ENCODE measurements around the gene RNF2.

RNF2 gene

DNA sequence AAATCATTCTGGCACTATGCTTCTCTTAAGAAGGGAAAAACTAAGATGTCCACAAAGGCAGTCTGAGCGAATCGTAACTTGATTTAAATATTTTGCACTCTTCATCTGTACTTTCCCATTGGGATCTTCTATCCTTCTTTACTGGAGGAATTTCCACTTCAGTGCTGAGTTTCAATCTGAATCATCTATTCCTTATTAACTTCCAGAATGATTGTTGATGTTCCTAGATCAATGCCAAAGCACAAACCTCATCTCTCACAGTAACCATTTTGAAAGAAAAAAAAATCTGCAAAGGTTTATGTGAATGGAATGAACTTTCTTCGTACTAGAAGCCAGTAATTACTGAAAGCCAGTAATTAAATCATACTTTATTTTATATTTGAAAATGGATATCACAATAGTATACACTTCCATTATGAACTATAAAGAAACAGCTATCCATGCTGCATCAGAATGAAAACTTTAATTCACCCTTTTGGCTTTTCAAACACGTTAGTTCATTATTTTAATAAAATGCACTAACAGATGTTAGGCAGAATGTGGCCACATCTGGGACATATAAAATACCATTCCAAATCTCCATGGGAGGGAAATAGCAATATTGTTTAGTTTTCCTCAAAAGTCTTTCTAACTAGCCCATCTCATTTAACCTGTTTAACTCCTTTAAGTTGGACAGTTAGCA is 5.5 kb upstream of the RNF2 start:
- CTCF ChIA-PET: interaction anchor here (1.0 kb wide), 2 partner anchors 57 to 243 kb away, joined by 3 read pairs; no protein-coding TSS in a partner anchor
- Mint-ChIP-seq H3K27ac (no peak overlapping the region), H3K27me3 (peaks cover 18% of the 10 kb centered on the region), H3K4me1 (peaks cover 7% of the 10 kb centered on the region), H3K9me3 (no peaks in the 10 kb centered on the region), H3K4me3 (no peak overlapping the region), H3K36me3 (no peaks in the 10 kb centered on the region)
- no peak for DNase-seq

DNA sequence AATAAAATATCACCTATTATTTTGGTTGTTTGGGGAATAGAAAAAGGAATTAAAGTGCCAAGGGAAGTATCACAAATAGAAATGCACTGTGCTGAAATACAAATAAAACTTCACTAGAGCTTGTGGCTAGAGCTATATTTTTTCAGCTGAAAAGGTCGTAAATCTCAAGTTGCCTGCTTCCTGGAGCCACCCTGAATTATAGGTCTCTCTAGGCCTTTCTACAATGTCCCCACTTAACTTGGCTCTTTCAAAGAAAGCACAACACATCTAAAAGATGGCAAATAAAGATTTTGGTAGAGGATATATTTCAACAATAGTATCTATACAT is 5.0 kb upstream of the RNF2 start:
- Mint-ChIP-seq H3K27ac (no peak overlapping the region), H3K9me3 (no peaks in the 10 kb centered on the region), H3K27me3 (peaks cover 21% of the 10 kb centered on the region), H3K4me3 (no peak overlapping the region), H3K36me3 (no peaks in the 10 kb centered on the region), H3K4me1 (peaks cover 9% of the 10 kb centered on the region)
- no peak for DNase-seq
- CTCF ChIA-PET: interaction anchor here (1.0 kb wide), 1 partner anchor 58 kb away, joined by 3 read pairs; no protein-coding TSS in a partner anchor

DNA sequence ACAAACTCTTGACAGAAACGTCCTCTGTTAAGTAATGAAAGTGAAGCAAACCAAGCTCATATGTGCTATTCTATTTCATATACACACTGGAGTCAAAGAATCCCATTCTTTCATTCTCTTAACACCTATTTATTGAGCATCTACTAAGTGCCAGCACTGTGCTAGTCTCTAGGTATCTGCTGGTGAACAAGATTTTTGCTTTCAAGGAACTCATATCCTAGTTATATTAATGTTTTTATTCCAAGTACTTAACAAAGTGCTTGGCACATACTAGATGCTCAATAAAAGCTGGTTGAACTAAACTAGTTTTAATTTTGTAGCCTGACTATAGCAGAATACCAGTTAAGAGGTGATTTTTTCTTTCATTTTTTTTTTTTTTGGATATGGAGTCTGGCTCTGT is 3.6 kb upstream of the RNF2 start:
- Mint-ChIP-seq H3K36me3 (no peaks in the 10 kb centered on the region), H3K27me3 (peaks cover 18% of the 10 kb centered on the region), H3K4me1 (peaks cover 17% of the 10 kb centered on the region), H3K4me3 (no peak overlapping the region), H3K27ac (no peak overlapping the region), H3K9me3 (no peaks in the 10 kb centered on the region)
- CTCF ChIA-PET: interaction anchor here (1.2 kb wide), 1 partner anchor 236 kb away, joined by 3 read pairs; no protein-coding TSS in a partner anchor
- no peak for DNase-seq

DNA sequence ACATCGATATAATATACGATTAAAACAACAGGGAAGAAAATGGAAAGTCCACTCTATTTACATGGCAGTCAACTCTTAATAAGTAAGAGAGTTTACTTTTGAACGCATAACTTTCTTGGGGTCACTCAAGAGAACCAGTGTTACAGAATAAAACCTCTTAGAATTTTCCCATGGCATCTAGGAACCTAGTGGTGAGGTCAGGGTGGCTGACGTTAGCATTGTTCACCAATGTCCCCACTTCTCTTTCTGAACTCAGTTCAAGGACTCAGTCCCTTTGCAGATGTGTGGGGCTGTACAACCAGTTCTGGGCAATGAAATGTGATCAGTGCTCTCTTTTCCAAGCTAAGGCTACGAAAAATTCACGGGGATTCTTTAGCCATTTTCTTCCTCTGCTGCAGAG is 2.6 kb upstream of the RNF2 start:
- Mint-ChIP-seq H3K36me3 (no peaks in the 10 kb centered on the region), H3K4me3 (no peak overlapping the region), H3K4me1 (peaks cover 27% of the 10 kb centered on the region), H3K27ac (no peak overlapping the region), H3K9me3 (no peaks in the 10 kb centered on the region), H3K27me3 (peaks cover 18% of the 10 kb centered on the region)
- no peak for DNase-seq
- CTCF ChIA-PET: no interaction called here

DNA sequence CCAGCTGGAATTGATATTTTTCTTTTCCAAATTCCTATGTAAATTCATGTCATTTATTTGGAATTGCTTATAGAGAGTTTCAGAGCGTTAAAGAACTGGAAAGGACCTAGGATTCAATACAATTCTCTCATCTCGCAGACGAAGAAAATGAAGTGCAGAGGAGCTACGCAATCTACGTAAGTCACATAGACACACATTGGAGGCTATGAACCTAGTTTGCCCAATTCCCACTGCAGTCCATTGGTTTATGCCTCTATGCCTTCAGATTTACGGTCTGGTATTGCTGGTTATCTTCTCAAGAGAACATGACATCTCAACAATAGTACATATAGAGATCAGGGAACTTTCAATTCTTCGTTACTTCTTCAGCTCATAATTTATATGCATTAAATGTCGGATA is 971 bp upstream of the RNF2 start:
- Mint-ChIP-seq H3K27me3 (peaks cover 18% of the 10 kb centered on the region), H3K27ac (peak overlapping the region; percentile 85), H3K4me3 (peak overlapping the region; percentile 79), H3K36me3 (no peaks in the 10 kb centered on the region), H3K9me3 (no peaks in the 10 kb centered on the region), H3K4me1 (peaks cover 31% of the 10 kb centered on the region)
- CTCF ChIA-PET: interaction anchor here (1.3 to 2.3 kb wide), 3 partner anchors 62 to 637 kb away, joined by 3 to 6 read pairs (median 5); no protein-coding TSS in a partner anchor
- DNase-seq: no peak

DNA sequence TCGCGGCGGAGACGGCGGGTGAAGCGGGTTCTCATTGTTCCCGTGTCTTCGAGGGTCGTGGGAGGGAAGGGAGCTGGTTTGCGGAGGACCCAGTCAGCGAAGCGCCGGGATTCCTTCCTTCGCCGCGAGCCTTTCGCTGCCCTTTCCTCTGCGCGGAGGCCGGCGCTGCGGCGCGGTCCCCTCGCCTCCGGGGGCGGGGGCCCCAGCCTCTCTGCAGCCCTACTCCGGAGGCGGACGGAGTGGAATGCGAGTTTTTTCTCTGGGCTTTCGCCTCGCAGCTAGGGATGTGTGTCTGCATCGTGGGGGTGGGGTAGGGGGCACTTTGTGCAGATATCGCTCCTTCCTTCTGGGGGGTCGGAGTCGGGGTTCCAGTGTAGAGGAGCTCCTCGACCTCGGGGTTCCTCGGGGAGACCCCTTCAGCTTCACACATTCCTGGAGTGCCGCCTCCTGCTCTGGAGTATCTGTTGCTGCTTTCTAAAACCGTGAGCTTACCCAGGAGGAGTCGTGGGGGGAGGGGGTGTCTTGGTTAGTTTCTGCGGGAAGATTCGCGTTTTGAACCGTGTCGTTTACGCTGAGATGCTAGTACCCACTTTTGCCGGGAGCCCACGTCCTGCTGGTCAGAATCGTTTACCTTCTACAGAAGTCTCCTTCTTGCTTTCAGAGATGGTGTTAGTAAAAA is 595 bp downstream of the RNF2 start:
- peak overlapping the region; percentile 79 for H3K4me3 Mint-ChIP-seq
- peaks cover 31% of the 10 kb centered on the region for H3K4me1 Mint-ChIP-seq
- CTCF ChIA-PET: interaction anchor here (0.7 to 2.3 kb wide), 5 partner anchors 14 to 635 kb away, joined by 3 to 6 read pairs (median 5); no protein-coding TSS in a partner anchor
- no peaks in the 10 kb centered on the region for H3K9me3 Mint-ChIP-seq
- H3K27ac Mint-ChIP-seq: peak overlapping the region; percentile 79
- peak; percentile 49 for DNase-seq
- peaks cover 18% of the 10 kb centered on the region for H3K27me3 Mint-ChIP-seq
- peaks cover 2% of the 10 kb centered on the region for H3K36me3 Mint-ChIP-seq

DNA sequence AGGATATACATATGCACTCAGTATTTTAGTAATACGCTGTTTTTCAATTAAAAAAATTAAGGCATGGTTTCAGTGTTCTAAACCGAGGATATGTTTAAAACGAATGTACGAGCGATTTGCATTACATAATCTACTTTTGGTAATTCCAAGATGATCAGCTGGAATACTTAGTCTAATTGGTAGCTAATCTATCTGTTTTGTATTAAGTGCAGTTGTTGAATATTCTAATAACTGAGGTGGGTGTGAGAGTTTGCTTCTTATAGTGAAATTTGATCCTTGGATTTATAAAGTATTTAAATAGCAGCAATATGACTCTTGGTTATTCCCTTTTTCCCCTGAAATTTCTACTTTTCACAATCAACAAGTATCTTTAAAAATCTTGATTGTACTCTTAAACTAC is 1.3 kb downstream of the RNF2 start:
- peak overlapping the region; percentile 79 for H3K4me3 Mint-ChIP-seq
- DNase-seq: no peak
- H3K36me3 Mint-ChIP-seq: peaks cover 5% of the 10 kb centered on the region
- CTCF ChIA-PET: interaction anchor here (2.2 kb wide), 1 partner anchor 64 kb away, joined by 6 read pairs; no protein-coding TSS in a partner anchor
- H3K4me1 Mint-ChIP-seq: peaks cover 31% of the 10 kb centered on the region
- peak overlapping the region; percentile 79 for H3K27ac Mint-ChIP-seq
- no peaks in the 10 kb centered on the region for H3K9me3 Mint-ChIP-seq
- H3K27me3 Mint-ChIP-seq: peaks cover 18% of the 10 kb centered on the region

DNA sequence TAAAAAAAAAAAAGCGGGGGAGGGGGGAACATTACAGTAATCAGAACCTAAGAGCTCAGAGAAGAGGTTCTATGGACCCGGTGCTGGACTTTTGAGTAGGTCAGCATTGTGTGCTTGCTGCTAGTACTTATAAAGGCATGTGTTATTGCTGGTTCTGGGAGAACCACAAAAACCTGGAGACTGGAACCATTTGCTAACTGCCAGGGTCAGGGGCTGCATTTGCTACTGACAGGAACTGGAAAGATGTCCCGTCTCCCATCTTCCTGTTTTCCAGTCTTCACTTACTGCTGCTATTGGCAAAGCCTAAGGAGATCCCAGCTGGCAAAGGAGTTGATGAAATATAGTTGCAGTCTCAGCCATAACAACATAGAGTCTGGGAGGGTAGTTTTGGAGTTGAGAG is 4.3 kb downstream of the RNF2 start:
- no peak for DNase-seq
- CTCF ChIA-PET: no interaction called here
- H3K27ac Mint-ChIP-seq: no peak overlapping the region
- no peak overlapping the region for H3K4me3 Mint-ChIP-seq
- H3K9me3 Mint-ChIP-seq: no peaks in the 10 kb centered on the region
- H3K27me3 Mint-ChIP-seq: peaks cover 8% of the 10 kb centered on the region
- peaks cover 29% of the 10 kb centered on the region for H3K4me1 Mint-ChIP-seq
- H3K36me3 Mint-ChIP-seq: peaks cover 10% of the 10 kb centered on the region

DNA sequence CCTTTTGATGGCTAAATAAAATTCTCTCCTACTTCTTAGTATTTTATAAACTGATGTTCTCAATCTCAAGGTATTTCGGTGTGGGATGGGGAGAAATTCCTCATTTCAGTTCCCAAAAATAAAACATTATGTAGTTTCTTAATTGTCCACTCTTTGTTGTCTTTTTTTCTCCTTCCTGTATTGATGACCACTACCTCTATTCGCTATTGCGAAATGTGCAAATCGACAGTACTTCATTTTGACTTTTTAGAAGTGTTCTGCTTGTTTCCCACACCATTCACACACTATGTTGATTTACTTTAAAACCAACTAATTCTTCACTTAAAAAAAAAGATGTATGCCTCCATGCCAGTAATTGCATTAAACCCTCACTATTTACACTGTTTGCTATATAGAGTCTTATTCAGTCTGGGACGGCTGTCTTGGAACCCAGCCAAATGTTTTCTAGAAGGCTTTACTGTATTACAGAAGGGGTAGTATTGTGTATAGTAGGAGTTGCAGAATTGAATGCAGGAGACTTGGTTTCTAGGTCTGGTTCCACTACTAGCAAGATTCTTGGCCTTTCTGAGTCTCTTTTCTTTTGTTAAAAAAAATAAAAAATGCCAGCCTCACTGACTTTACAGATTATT is 5.6 kb downstream of the RNF2 start:
- no peak overlapping the region for H3K4me3 Mint-ChIP-seq
- CTCF ChIA-PET: no interaction called here

DNA sequence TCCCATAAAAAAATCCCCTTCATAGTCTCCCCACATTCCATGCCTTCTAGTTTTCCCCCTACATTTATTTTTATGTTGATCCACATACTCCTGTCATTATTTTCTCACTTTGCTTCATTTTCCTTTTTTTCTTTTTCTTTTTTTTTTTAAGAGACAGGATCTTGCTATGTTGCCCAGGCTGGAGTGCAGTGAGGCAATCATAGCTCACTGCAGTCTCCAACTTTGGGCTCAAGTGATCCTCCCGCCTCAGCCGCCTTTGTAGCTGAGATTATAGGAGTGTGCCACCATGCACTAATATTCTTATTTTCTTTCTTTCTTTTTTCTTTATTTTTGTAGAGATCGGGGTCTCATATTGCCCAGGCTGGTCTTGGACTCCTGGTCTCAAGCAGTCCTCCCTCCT is 7.8 kb downstream of the RNF2 start:
- Mint-ChIP-seq H3K9me3 (no peaks in the 10 kb centered on the region), H3K4me1 (peaks cover 4% of the 10 kb centered on the region), H3K27me3 (no peaks in the 10 kb centered on the region), H3K27ac (peak overlapping the region; percentile 12), H3K36me3 (peaks cover 12% of the 10 kb centered on the region), H3K4me3 (no peak overlapping the region)
- CTCF ChIA-PET: no interaction called here
- no peak for DNase-seq

More for the DNA sequence above, 5.6 kb downstream of the RNF2 start:
- Mint-ChIP-seq H3K36me3 (peaks cover 12% of the 10 kb centered on the region), H3K27me3 (peaks cover 3% of the 10 kb centered on the region), H3K9me3 (no peaks in the 10 kb centered on the region), H3K4me1 (peaks cover 25% of the 10 kb centered on the region), H3K27ac (no peak overlapping the region)
- DNase-seq: no peak

DNA sequence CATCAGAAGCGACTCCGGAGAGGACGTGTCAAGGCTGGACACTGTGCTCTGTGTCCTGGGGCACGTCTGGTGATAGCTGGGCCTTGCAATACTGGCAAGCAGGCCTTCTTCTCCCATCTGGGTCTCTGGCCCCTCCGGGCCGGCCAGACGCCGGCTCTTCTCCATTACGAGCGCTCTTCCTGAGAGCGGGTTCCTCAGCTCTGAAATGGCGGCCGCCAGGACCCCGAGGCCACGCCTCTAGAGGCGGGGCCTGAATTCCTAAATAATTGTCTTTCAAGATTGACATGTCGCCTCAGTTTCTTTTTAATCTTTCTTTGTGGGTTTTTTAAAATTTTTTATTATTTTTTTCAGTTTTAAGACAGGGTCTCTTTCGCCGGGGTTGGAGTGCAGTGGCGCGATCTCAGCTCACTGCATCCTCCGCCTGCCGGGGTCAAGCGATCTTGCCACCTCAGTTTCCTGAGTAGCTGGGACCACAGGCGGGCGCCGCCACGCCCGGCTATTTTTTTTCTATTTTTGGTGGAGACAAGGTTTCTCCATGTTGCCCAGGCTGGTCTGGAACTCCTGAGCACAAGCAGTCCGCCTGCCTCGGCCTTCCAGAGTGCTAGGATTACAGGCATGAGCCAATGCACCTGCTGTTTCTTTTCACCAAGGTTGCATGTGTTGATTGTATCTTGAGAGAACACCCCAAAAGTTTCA is 9.2 kb downstream of the RNF2 start:
- no peaks in the 10 kb centered on the region for H3K9me3 Mint-ChIP-seq
- H3K4me3 Mint-ChIP-seq: no peak overlapping the region
- H3K27ac Mint-ChIP-seq: no peak overlapping the region
- no peaks in the 10 kb centered on the region for H3K27me3 Mint-ChIP-seq
- CTCF ChIA-PET: no interaction called here
- H3K4me1 Mint-ChIP-seq: peaks cover 5% of the 10 kb centered on the region
- no peak for DNase-seq
- peaks cover 12% of the 10 kb centered on the region for H3K36me3 Mint-ChIP-seq

DNA sequence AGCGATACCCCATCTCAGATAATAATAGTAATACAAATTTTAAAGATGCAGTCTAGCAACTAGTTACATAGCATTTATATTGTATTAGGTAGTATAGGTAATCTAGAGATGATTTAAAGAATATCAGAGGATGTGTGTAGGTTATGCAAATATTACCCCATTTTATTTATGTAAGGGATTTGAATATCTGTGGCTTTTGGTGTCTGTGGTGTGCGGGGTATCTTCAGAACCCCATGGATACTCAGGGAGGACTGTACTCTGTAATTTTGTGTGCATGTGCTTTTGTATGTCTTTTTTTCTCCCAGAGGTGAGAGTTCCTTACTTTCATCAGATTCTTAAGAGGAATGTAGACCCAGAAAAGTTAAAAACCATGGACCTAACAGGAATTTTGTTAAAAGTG is 12.8 kb downstream of the RNF2 start:
- Mint-ChIP-seq H3K36me3 (peaks cover 2% of the 10 kb centered on the region), H3K4me1 (peaks cover 3% of the 10 kb centered on the region), H3K4me3 (no peak overlapping the region), H3K27me3 (no peaks in the 10 kb centered on the region), H3K9me3 (no peaks in the 10 kb centered on the region), H3K27ac (no peak overlapping the region)
- DNase-seq: no peak
- CTCF ChIA-PET: no interaction called here

DNA sequence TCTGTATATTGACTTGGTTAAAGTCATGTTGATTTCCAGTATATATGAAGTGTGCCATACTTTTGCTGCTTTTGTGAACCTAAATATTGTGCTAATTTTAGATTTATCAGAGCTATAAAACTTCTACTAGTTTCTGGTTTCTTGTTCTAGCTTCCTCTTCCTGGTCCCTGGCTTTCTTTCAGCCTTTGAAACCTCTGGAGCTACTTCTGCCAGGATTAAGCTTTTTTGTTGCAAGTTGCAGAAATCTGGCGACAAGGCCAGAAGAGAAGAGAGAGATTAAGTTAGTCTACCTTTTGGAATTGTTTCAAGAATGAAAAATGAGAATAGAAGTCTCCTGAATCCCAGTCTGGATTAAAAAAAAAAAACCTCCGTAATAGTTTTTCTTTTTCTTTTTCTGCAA is 13.5 kb downstream of the RNF2 start:
- Mint-ChIP-seq H3K27me3 (no peaks in the 10 kb centered on the region), H3K27ac (no peak overlapping the region), H3K9me3 (no peaks in the 10 kb centered on the region), H3K4me3 (no peak overlapping the region), H3K36me3 (peaks cover 2% of the 10 kb centered on the region), H3K4me1 (peaks cover 2% of the 10 kb centered on the region)
- DNase-seq: no peak
- CTCF ChIA-PET: interaction anchor here (0.6 kb wide), 2 partner anchors 23 to 661 kb away, joined by 3 read pairs; no protein-coding TSS in a partner anchor

DNA sequence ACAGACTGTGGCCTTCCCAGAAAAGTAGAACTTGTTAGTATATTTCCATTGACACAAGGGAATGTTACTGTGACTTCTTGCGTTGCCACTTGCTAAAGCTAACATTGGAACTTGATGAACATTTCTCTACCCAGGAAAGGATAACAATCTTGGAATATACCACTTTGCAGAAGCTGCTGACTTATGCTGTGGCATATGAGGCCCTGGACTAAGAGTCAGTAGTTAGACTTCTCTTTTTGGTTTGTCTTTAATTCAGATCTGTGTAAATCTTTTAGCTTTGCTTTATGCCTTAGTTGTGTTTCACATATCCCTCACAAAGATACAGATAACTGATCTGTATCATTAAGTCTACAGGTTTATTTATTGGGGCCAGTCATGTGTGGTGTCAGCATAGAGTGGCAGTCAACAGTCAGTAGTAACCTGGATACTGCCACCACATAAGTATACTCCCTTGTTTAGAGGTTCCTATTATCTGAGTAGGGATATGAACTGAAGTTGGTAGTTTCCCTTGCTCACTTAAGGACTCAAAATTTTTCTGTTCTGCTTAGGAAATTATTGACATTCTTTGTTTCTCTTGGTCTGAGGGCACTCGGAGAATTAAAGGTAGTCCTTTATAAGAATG is 14.7 kb downstream of the RNF2 start:
- peaks cover 6% of the 10 kb centered on the region for H3K36me3 Mint-ChIP-seq
- peaks cover 2% of the 10 kb centered on the region for H3K4me1 Mint-ChIP-seq
- CTCF ChIA-PET: interaction anchor here (0.8 to 1.7 kb wide), 2 partner anchors 14 to 110 kb away, joined by 3 to 4 read pairs; partner anchors contain the start of gene RNF2
- peaks cover 2% of the 10 kb centered on the region for H3K9me3 Mint-ChIP-seq
- DNase-seq: no peak
- no peak overlapping the region for H3K4me3 Mint-ChIP-seq
- no peaks in the 10 kb centered on the region for H3K27me3 Mint-ChIP-seq
- no peak overlapping the region for H3K27ac Mint-ChIP-seq

Measured in activated naive CD4-positive, alpha-beta T cell treated with anti-CD3 and anti-CD28 coated beads, Interleukin-2, amount 10 ng/mL, durations not matched to agents 7 days and 5 days (primary cell).